ENCODE measurements around the gene KCNQ4. TPM values are rescaled to one million over a fixed set of nuclear protein-coding genes. Genes with fewer than 3 reads are reported as not detected.

KCNQ4 gene
- total and polyA plus RNA-seq, 10 of the 15 experiments (the other 5 are each of a cell fraction or from before 2014, with no cell fraction given), result 0.04 to 0.18 (median 0.08) TPM; not detected in 2

GRCh38 chr1:40802078-40802741 lies 18.6 kb downstream of the KCNQ4 start (continued):
- TF ChIP-seq FOXM1 (IDR thresholded peaks at IDR 0.05; ENCODE audit: low read depth, low read length) (no peak), ZNF217 (IDR thresholded peaks at IDR 0.05) (peak; percentile 73; the same call in 1 of the 2 replicates), DPF2 (IDR thresholded peaks at IDR 0.05) (peak; percentile 52; the same call in 1 of the 2 replicates), NRF1 (conservative IDR thresholded peaks at IDR 0.05; ENCODE audit: low read depth, low read length) (no peak), ZNF207 (IDR thresholded peaks at IDR 0.05; ENCODE audit: borderline replicate concordance) (peak; percentile 69; the same call in 1 of the 2 replicates), ZNF24 (IDR thresholded peaks at IDR 0.05) (no peak), SRF (IDR thresholded peaks at IDR 0.05; ENCODE audit: low read depth in 2 of 2, low read length in 2 of 2) (0 out of 4 replicates have a peak, but pooled peaks of 1 of the 2 experiments have one; percentile 12), POLR2AphosphoS5 (IDR thresholded peaks at IDR 0.05; ENCODE audit: low read length) (no peak)

GRCh38 chr1:40802742-40803113 lies 19.1 kb downstream of the KCNQ4 start:
- no peak overlapping the region for H3K27ac ChIP-seq (ENCODE audit: control insufficient read depth, insufficient read depth)
- H3K4me2 ChIP-seq (ENCODE audit: control insufficient read depth, insufficient read depth), result peak overlapping the region; percentile 72; the same call in 1 of the 2 replicates
- peak overlapping the region; percentile 64 for H2AFZ ChIP-seq (ENCODE audit: control insufficient read depth, low read depth, low read length)
- no peaks in the 10 kb centered on the region for H3K36me3 ChIP-seq (ENCODE audit: control insufficient read depth in 2 of 2, insufficient read depth in 2 of 2, low read length in 1 of 2)
- RAD21 ChIA-PET (ENCODE audit: unreplicated experiment), result no interaction called here
- 0 out of 2 replicates have a peak overlapping the region, but pooled peaks have one; percentile 61 for H3K4me3 ChIP-seq
- in situ Hi-C loops (cut with MboI) (no loop called here), intact Hi-C loops (cut with micrococcal nuclease; ENCODE audit: unreplicated experiment) (no loop called here)
- DNase-seq (ENCODE audit: low read depth, low spot score) (no peak), ATAC-seq (peak; percentile 9), FAIRE-seq (peak; percentile 13)
- CTCF ChIA-PET, result interaction anchor here (1.0 to 2.5 kb wide), 2 partner anchors 28 to 47 kb away, joined by 5 to 12 read pairs; no protein-coding TSS in a partner anchor
- no peaks in the 10 kb centered on the region for H3K79me2 ChIP-seq (ENCODE audit: control insufficient read depth, insufficient read depth, low read length)
- H3K9me3 ChIP-seq (replicated peaks; ENCODE audit: control insufficient read depth, insufficient read depth, low read length), result no peaks in the 10 kb centered on the region
- no peak overlapping the region for H3K9ac ChIP-seq (ENCODE audit: control insufficient read depth, insufficient read depth, low read length)
- peaks cover 25% of the 10 kb centered on the region for H3K4me1 ChIP-seq (ENCODE audit: control insufficient read depth, insufficient read depth, low read length)
- SMC1A ChIA-PET (ENCODE audit: uncharacterized antibody, unreplicated experiment), result interaction anchor here (0.5 to 1.5 kb wide), 2 partner anchors 28 to 44 kb away, joined by 3 read pairs; no protein-coding TSS in a partner anchor
- H4K20me1 ChIP-seq (ENCODE audit: control insufficient read depth, insufficient read depth), result no peaks in the 10 kb centered on the region
- BruUV-seq (replicated peaks), result no TSS peak
- TF ChIP-seq EZH2 (IDR thresholded peaks at IDR 0.05; ENCODE audit: borderline replicate concordance, control insufficient read depth, low read depth, low read length) (no peak), SUPT20H (IDR thresholded peaks at IDR 0.05; ENCODE audit: borderline replicate concordance, control insufficient read depth, low read depth, low read length) (no peak), ZNF217 (IDR thresholded peaks at IDR 0.05) (0 out of 2 replicates have a peak, but pooled peaks have one; percentile 18), NR2F1 (conservative IDR thresholded peaks at IDR 0.05) (no peak), ATF2 (IDR thresholded peaks at IDR 0.05; ENCODE audit: low read length) (no peak), RUNX3 (IDR thresholded peaks at IDR 0.05; ENCODE audit: low read length) (peak; percentile 16; the same call in 1 of the 2 replicates)
- POLR2A ChIA-PET, result interaction anchor here (1.1 kb wide), 1 partner anchor 91 kb away, joined by 3 read pairs; no protein-coding TSS in a partner anchor
- WGBS (ENCODE audit: insufficient coverage, insufficient replicate concordance, low lambda C conversion rate, missing lambda C conversion rate), result 0% methylated on average over 3 of the region's 4 CpGs
- H3K27me3 ChIP-seq (replicated peaks in 1 of 2; ENCODE audit: control insufficient read depth in 2 of 2, insufficient read depth in 2 of 2, low read length in 1 of 2), result no peaks in the 10 kb centered on the region

All from GM12878 (cell line).